ENCODE measurements around the gene LIMD2. TPM values are rescaled to one million over a fixed set of nuclear protein-coding genes. Genes with fewer than 3 reads are reported as not detected.

The LIMD2 gene
- total RNA-seq, 1 experiment from 2014 or later = 93.5 TPM

GRCh38 chr17:63718988-63719387, 19.1 kb upstream of the LIMD2 start:
- no peaks in the 10 kb centered on the region for H3K79me1 ChIP-seq (ENCODE audit: insufficient read depth, low read depth, low read length, poor library complexity, severe bottlenecking)
- no peak overlapping the region for H4K91ac ChIP-seq (ENCODE audit: insufficient read length, low read depth, low read length)
- no peak overlapping the region for H3K23ac ChIP-seq (ENCODE audit: insufficient read length, low read depth, low read length)
- TF ChIP-seq CTCF (conservative IDR thresholded peaks at IDR 0.05) = no peak
- H2BK15ac ChIP-seq (ENCODE audit: low read depth, low read length) = no peak overlapping the region
- no peak overlapping the region for H3K14ac ChIP-seq (ENCODE audit: insufficient read depth, low read length)
- no peaks in the 10 kb centered on the region for H3K9me3 ChIP-seq (ENCODE audit: control insufficient read depth, low read depth, low read length)
- DNase-seq = no peak
- no peak overlapping the region for H4K8ac ChIP-seq (replicated peaks; ENCODE audit: insufficient read length, low read depth, low read length)
- no peak overlapping the region for H3K27ac Mint-ChIP-seq
- H2AFZ ChIP-seq (ENCODE audit: low read length) = no peak overlapping the region
- H3K4me3 Mint-ChIP-seq = no peak overlapping the region
- no peak overlapping the region for H3K9ac ChIP-seq (ENCODE audit: extremely low read depth, insufficient read length, low read length)
- no peak overlapping the region for H3K18ac ChIP-seq (ENCODE audit: insufficient read length, low read depth, low read length)
- H4K20me1 ChIP-seq (ENCODE audit: control insufficient read depth, insufficient read depth, insufficient read length) = no peaks in the 10 kb centered on the region
- no peak overlapping the region for H3K56ac ChIP-seq (ENCODE audit: insufficient read length, low read depth, low read length)
- no peak overlapping the region for H3K4ac ChIP-seq (ENCODE audit: low read depth, low read length)
- no peak overlapping the region for H2AK5ac ChIP-seq (ENCODE audit: insufficient read length, low read length)
- no peaks in the 10 kb centered on the region for H3K4me1 Mint-ChIP-seq
- H2BK120ac ChIP-seq (ENCODE audit: low read depth, low read length, poor library complexity, severe bottlenecking) = no peak overlapping the region
- no peaks in the 10 kb centered on the region for H3K4me1 ChIP-seq (ENCODE audit: insufficient read depth, low read length)
- H2BK12ac ChIP-seq (ENCODE audit: insufficient read length, low read depth, low read length) = no peak overlapping the region
- H3K27ac ChIP-seq (ENCODE audit: insufficient read length, low read depth, low read length) = no peak overlapping the region
- H3K27me3 ChIP-seq (ENCODE audit: insufficient read depth, low read length) = no peaks in the 10 kb centered on the region
- H3K23me2 ChIP-seq (ENCODE audit: insufficient read length, low read depth, low read length, poor library complexity, severe bottlenecking) = no peaks in the 10 kb centered on the region
- H2BK20ac ChIP-seq (ENCODE audit: low read depth, low read length, poor library complexity, severe bottlenecking) = no peak overlapping the region
- H4K5ac ChIP-seq (ENCODE audit: insufficient read length, low read depth, low read length) = no peak overlapping the region
- no peaks in the 10 kb centered on the region for H3K27me3 Mint-ChIP-seq (ENCODE audit: low read depth)
- no peak overlapping the region for H3K4me2 ChIP-seq (ENCODE audit: insufficient read depth, insufficient read length, low read length)
- H2BK5ac ChIP-seq (ENCODE audit: insufficient read length, low read length) = no peak overlapping the region
- no peak overlapping the region for H3T11ph ChIP-seq (ENCODE audit: low read length)
- H3K79me2 ChIP-seq (ENCODE audit: insufficient read depth, low read length) = no peaks in the 10 kb centered on the region
- peaks cover 0 to 8% (median 2%) of the 10 kb centered on the region in 3 experiments; a peak in 4 of 7 replicates for H3K36me3 Mint-ChIP-seq (ENCODE audit: insufficient read depth in 1 of 3, low read depth in 3 of 3)
- H3K9me3 Mint-ChIP-seq = no peaks in the 10 kb centered on the region
- WGBS (ENCODE audit: extremely low coverage, insufficient read length, low lambda C conversion rate) = no CpG with 5 or more reads among the region's 5 CpGs
